IPS-15b (cell line): ENCODE data around the gene SYT5.
A peak's percentile ranks its signal among the peaks of the same experiment; 100 is the strongest.
"Not testable (repeated sequence)": the region's sequence is repeated elsewhere in the genome, so short reads cannot be mapped to it uniquely, and the experiment has no call there.

ENCODE experiments used
- H3K27me3 ChIP-seq: one replicate; pipeline ENCODE4 v1.6.1; 2013; ENCODE audit warnings: low read length; ENCODE audit not compliant: control insufficient read depth, insufficient read depth
- H3K36me3 ChIP-seq: one replicate; pipeline ENCODE4 v1.6.1; 2013; ENCODE audit warnings: low read length; ENCODE audit not compliant: control insufficient read depth, insufficient read depth
- H3K4me1 ChIP-seq: one replicate; pipeline ENCODE4 v1.6.1; 2013; ENCODE audit warnings: mild to moderate bottlenecking, low read length; ENCODE audit not compliant: control insufficient read depth, insufficient read depth
- H3K4me3 ChIP-seq: one replicate; pipeline ENCODE4 v1.5.1; 2013; ENCODE audit warnings: low read depth, low read length
- H3K9ac ChIP-seq: one replicate; pipeline ENCODE4 v1.6.1; 2013; ENCODE audit warnings: low read depth, mild to moderate bottlenecking, low read length
- H3K9me3 ChIP-seq: one replicate; pipeline ENCODE4 v1.6.1; 2013; ENCODE audit warnings: mild to moderate bottlenecking, low read length; ENCODE audit not compliant: control insufficient read depth, insufficient read depth

SYT5 gene

GRCh38 chr19:55224038-55224665 is 44.1 kb upstream of the SYT5 start:
- Histone ChIP-seq H3K9me3 (no peaks in the 10 kb centered on the region), H3K4me1 (no peaks in the 10 kb centered on the region), H3K27me3 (no peaks in the 10 kb centered on the region), H3K9ac (no peak overlapping the region), H3K4me3 (no peak overlapping the region), H3K36me3 (peaks cover 21% of the 10 kb centered on the region)

GRCh38 chr19:55223291-55224037 is 43.4 kb upstream of the SYT5 start:
- H3K4me3 ChIP-seq: no peak overlapping the region
- H3K36me3 ChIP-seq: peaks cover 15% of the 10 kb centered on the region
- no peaks in the 10 kb centered on the region for H3K27me3 ChIP-seq
- no peaks in the 10 kb centered on the region for H3K9me3 ChIP-seq
- H3K9ac ChIP-seq: no peak overlapping the region
- H3K4me1 ChIP-seq: no peaks in the 10 kb centered on the region

- H3K9me3 ChIP-seq: no peaks in the 10 kb centered on the region
- peaks cover 2% of the 10 kb centered on the region for H3K4me1 ChIP-seq
- no peak overlapping the region for H3K4me3 ChIP-seq
- no peaks in the 10 kb centered on the region for H3K27me3 ChIP-seq
- H3K9ac ChIP-seq: no peak overlapping the region
- no peaks in the 10 kb centered on the region for H3K36me3 ChIP-seq
Observed at GRCh38 chr19:55220525-55220924, 40.4 kb upstream of the SYT5 start.

GRCh38 chr19:55216461-55217198 is 36.5 kb upstream of the SYT5 start:
- Histone ChIP-seq H3K9ac (peak overlapping the region; percentile 54), H3K27me3 (no peaks in the 10 kb centered on the region), H3K36me3 (no peaks in the 10 kb centered on the region), H3K4me1 (peaks cover 2% of the 10 kb centered on the region), H3K9me3 (peaks cover 3% of the 10 kb centered on the region), H3K4me3 (peak overlapping the region; percentile 93)

GRCh38 chr19:55213547-55213946 is 33.5 kb upstream of the SYT5 start:
- H3K4me3 ChIP-seq: no peak overlapping the region
- H3K9ac ChIP-seq: no peak overlapping the region
- no peaks in the 10 kb centered on the region for H3K36me3 ChIP-seq
- peaks cover 2% of the 10 kb centered on the region for H3K4me1 ChIP-seq
- H3K9me3 ChIP-seq: peaks cover 3% of the 10 kb centered on the region
- no peaks in the 10 kb centered on the region for H3K27me3 ChIP-seq

GRCh38 chr19:55212447-55212846 is 32.4 kb upstream of the SYT5 start:
- no peak overlapping the region for H3K9ac ChIP-seq
- no peak overlapping the region for H3K4me3 ChIP-seq
- no peaks in the 10 kb centered on the region for H3K27me3 ChIP-seq
- no peaks in the 10 kb centered on the region for H3K36me3 ChIP-seq
- H3K4me1 ChIP-seq: peaks cover 2% of the 10 kb centered on the region
- H3K9me3 ChIP-seq: peaks cover 3% of the 10 kb centered on the region

- Histone ChIP-seq H3K4me3 (no peak overlapping the region), H3K27me3 (no peaks in the 10 kb centered on the region), H3K36me3 (no peaks in the 10 kb centered on the region), H3K9ac (no peak overlapping the region), H3K4me1 (no peaks in the 10 kb centered on the region), H3K9me3 (peaks cover 3% of the 10 kb centered on the region)
Observed at GRCh38 chr19:55209693-55210472, 29.8 kb upstream of the SYT5 start.

GRCh38 chr19:55208880-55209692 is 29.0 kb upstream of the SYT5 start, which contains the start of gene PTPRH:
Gene PTPRH (minus strand): TSS chr19:55209501. CDS start chr19:55209433, 68 bp downstream.
- H3K4me3 ChIP-seq: no peak within 1 kb of the TSS
- no peaks in the 10 kb centered on the region for H3K27me3 ChIP-seq
- no peaks in the 10 kb centered on the region for H3K36me3 ChIP-seq
- H3K9me3 ChIP-seq: peaks cover 3% of the 10 kb centered on the region
- no peak within 1 kb of the TSS for H3K9ac ChIP-seq
- H3K4me1 ChIP-seq: no peaks in the 10 kb centered on the region

GRCh38 chr19:55206664-55207500 is 26.8 kb upstream of the SYT5 start:
- H3K4me3 ChIP-seq: peak overlapping the region; percentile 44

GRCh38 chr19:55202199-55202598 is 22.1 kb upstream of the SYT5 start:
- H3K4me3 ChIP-seq, H3K9me3 ChIP-seq, H3K9ac ChIP-seq, H3K36me3 ChIP-seq, H3K4me1 ChIP-seq, H3K27me3 ChIP-seq: not testable (repeated sequence)

More at GRCh38 chr19:55206664-55207500, 26.8 kb upstream of the SYT5 start:
- H3K36me3 ChIP-seq: no peaks in the 10 kb centered on the region
- no peaks in the 10 kb centered on the region for H3K4me1 ChIP-seq
- no peaks in the 10 kb centered on the region for H3K9me3 ChIP-seq
- no peak overlapping the region for H3K9ac ChIP-seq
- no peaks in the 10 kb centered on the region for H3K27me3 ChIP-seq
